ENCODE measurements around the gene PDLIM4. TPM values are rescaled to one million over a fixed set of nuclear protein-coding genes. Genes with fewer than 3 reads are reported as not detected.

PDLIM4 gene
- total and polyA plus RNA-seq, 11 donors, result 2.4 to 16.9 (median 8.1) TPM

- ATAC-seq (peak in 1 of 4 donors; percentile 23), DNase-seq (peak in 2 of 5 donors; percentile 21 to 42)
- Histone ChIP-seq H3K9me3 (no peaks in the 10 kb centered on the region), H3K4me1 (peaks cover 0 to 65% (median 40%) of the 10 kb centered on the region in 12 donors), H3K27ac (peak overlapping the region in 11 of 12 donors; percentile 1 to 97 (median 67)), H3K4me3 (peak overlapping the region; percentile 8 to 86 (median 58)), H3K36me3 (peaks cover 0 to 6% (median 0%) of the 10 kb centered on the region in 9 donors), H3K27me3 (peaks cover 0 to 14% (median 0%) of the 10 kb centered on the region in 9 donors)
- WGBS, 4 donors, result 58 to 76% (median 68%) methylated on average over 16 to 19 of the region's 19 CpGs
- intact Hi-C loops (cut with DNase I), result no loop called here
- TF ChIP-seq POLR2A (IDR thresholded peaks at IDR 0.05) (no peak), CTCF (IDR thresholded peaks at IDR 0.05) (no peak)
These were observed 889 bp downstream of the PDLIM4 start for GRCh38 chr5:132258102-132259068.

GRCh38 chr5:132259069-132259851, 1.8 kb downstream of the PDLIM4 start:
- H3K27ac ChIP-seq, result peak overlapping the region in 10 of 12 donors; percentile 8 to 97 (median 60)
- H3K4me3 ChIP-seq, result peak overlapping the region in 4 of 12 donors; percentile 56 to 86 (median 74)
- intact Hi-C loops (cut with DNase I), result no loop called here
- peaks cover 0 to 73% (median 45%) of the 10 kb centered on the region in 12 donors for H3K4me1 ChIP-seq
- H3K9me3 ChIP-seq, result no peaks in the 10 kb centered on the region
- TF ChIP-seq CTCF (IDR thresholded peaks at IDR 0.05) (no peak), POLR2A (IDR thresholded peaks at IDR 0.05) (no peak)
- 60 to 82% (median 70%) methylated on average over 5 to 24 of the region's 24 CpGs for WGBS, 4 donors
- ATAC-seq (peak in 3 of 4 donors; percentile 16 to 58 (median 46)), DNase-seq (peak in 4 of 5 donors; percentile 62 to 79 (median 76))
- H3K27me3 ChIP-seq, result peaks cover 0 to 14% (median 0%) of the 10 kb centered on the region in 9 donors
- H3K36me3 ChIP-seq, result peaks cover 0 to 6% (median 0%) of the 10 kb centered on the region in 9 donors

GRCh38 chr5:132260051-132260450, 2.6 kb downstream of the PDLIM4 start:
- peaks cover 0 to 6% (median 0%) of the 10 kb centered on the region in 9 donors for H3K36me3 ChIP-seq
- peaks cover 0 to 73% (median 42%) of the 10 kb centered on the region in 12 donors for H3K4me1 ChIP-seq
- H3K27ac ChIP-seq, result peak overlapping the region in 6 of 12 donors; percentile 8 to 97 (median 64)
- TF ChIP-seq POLR2A (IDR thresholded peaks at IDR 0.05), result no peak
- no peak for TF ChIP-seq CTCF (IDR thresholded peaks at IDR 0.05)
- intact Hi-C loops (cut with DNase I), result no loop called here
- H3K27me3 ChIP-seq, result peaks cover 0 to 14% (median 0%) of the 10 kb centered on the region in 9 donors
- 60 to 74% (median 71%) methylated on average over 6 of the region's 6 CpGs for WGBS, 4 donors
- ATAC-seq (no peak), DNase-seq (no peak)
- H3K4me3 ChIP-seq, result no peak overlapping the region
- H3K9me3 ChIP-seq, result no peaks in the 10 kb centered on the region

Data from heart left ventricle (tissue), 16 donors.